Retinal pigment epithelial cell (primary cell): Measurements from ENCODE around the gene CREB5.

ENCODE experiments used
- DNase-seq: peaks from one replicate; pipeline ENCODE4 v3.0.0-alpha.2; 2010; ENCODE audit warnings: low read depth
- H3K4me3 ChIP-seq: 2 replicates; pipeline ENCODE4 v1.5.1; 2011; ENCODE audit warnings: mild to moderate bottlenecking, low read length, control low read depth, moderate library complexity
- TF ChIP-seq, protein P1 (sequence below): conservative IDR thresholded peaks from 2 replicates; pipeline ENCODE4 v1.5.1; 2011; ENCODE audit warnings: low read depth, low read length, control low read depth, inconsistent platforms

The CREB5 gene

DNA sequence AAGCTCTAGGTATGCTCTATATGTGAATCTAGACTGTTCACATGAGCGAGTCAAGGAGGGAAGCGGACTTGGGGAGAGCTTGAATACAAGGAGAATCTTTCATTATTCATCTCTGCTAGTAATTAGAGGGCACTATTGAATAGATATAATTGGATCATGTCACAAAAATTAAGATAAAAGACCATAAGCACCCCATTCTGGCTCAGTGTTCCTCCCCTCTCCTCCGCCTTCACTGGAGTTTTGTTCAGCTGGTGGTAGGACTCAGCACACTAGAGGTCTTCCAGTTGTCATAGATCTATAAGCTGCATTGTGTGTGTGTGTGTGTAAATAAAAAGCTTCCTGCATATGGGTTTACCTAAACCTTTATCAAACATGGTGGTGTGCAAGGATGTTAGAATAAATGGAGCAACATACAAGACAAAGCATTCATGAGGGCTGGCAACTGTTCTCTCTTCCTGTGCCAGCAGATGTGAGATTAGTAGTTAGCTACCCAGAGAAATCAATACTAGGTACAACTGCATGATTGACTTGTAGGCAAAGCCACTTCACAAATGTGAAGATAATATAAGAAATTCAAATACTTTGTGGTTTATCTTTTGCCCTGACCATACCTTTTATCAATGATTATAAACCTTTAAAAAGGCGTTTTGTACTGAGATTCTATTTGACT is 142.6 kb downstream of the CREB5 start:
- DNase-seq, result no peak
- TF ChIP-seq, protein P1, sequence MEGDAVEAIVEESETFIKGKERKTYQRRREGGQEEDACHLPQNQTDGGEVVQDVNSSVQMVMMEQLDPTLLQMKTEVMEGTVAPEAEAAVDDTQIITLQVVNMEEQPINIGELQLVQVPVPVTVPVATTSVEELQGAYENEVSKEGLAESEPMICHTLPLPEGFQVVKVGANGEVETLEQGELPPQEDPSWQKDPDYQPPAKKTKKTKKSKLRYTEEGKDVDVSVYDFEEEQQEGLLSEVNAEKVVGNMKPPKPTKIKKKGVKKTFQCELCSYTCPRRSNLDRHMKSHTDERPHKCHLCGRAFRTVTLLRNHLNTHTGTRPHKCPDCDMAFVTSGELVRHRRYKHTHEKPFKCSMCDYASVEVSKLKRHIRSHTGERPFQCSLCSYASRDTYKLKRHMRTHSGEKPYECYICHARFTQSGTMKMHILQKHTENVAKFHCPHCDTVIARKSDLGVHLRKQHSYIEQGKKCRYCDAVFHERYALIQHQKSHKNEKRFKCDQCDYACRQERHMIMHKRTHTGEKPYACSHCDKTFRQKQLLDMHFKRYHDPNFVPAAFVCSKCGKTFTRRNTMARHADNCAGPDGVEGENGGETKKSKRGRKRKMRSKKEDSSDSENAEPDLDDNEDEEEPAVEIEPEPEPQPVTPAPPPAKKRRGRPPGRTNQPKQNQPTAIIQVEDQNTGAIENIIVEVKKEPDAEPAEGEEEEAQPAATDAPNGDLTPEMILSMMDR, result no peak
- no peak overlapping the region for H3K4me3 ChIP-seq

DNA sequence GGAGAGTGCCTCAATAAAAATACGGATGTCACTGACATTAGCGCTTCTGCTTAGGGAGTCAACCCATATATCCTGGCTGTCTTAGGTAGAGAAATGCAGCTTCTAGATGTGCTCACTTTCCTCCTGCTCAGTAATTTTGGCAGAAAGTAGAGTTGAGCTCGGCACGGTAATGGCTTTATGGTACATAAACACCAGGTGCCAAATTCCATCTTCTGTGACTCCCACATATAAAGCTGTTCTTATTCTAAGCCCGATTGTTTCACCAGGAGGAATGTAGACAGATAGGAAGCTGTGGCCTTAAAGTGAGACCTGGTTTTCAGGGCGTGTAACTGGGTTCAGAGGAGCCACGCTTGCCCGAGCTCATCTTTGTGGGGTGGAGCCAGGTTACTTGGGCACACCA is 143.7 kb downstream of the CREB5 start:
- no peak overlapping the region for H3K4me3 ChIP-seq
- TF ChIP-seq, protein P1, result no peak
- DNase-seq, result no peak

DNA sequence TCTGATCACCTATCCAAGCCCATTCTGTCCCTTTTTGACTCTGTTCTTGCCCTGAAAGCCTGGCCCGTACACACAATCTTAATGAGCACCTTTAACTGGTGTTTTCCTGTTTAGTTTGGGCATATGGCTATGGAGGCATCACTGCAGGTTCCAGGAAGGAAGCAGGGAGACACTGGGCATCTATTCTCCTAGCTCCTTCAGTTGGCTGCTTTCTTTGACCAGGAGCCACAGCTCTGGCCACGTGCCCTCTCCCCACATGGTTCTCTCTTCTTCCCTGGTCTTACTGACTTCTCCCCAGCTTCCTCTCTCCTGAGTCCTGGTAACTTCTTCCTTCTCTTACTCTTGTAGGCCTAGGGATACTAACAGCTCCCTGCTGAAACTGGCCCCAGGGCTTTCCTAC is 144.4 kb downstream of the CREB5 start:
- no peak for DNase-seq
- H3K4me3 ChIP-seq, result no peak overlapping the region
- TF ChIP-seq, protein P1, result no peak

DNA sequence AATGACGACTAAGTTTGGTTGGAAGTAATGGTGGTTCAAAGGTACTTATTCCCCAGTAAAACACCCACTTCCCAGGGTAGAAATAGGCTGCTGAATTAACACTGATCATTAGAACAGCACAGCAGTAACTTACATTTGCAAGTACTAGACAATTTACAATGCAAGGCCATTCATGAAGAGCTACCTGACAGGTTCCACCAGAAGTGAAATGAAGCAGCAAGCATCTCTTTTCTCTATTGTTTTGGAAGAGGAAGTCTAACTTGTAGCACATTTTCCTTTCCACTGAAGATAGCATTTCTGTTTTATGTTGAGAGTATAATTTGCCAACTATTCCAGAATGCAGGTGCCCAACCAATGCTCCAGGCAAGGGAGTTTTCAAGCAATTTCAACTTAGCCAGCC is 145.9 kb downstream of the CREB5 start:
- TF ChIP-seq, protein P1, result no peak
- DNase-seq, result no peak
- no peak overlapping the region for H3K4me3 ChIP-seq

DNA sequence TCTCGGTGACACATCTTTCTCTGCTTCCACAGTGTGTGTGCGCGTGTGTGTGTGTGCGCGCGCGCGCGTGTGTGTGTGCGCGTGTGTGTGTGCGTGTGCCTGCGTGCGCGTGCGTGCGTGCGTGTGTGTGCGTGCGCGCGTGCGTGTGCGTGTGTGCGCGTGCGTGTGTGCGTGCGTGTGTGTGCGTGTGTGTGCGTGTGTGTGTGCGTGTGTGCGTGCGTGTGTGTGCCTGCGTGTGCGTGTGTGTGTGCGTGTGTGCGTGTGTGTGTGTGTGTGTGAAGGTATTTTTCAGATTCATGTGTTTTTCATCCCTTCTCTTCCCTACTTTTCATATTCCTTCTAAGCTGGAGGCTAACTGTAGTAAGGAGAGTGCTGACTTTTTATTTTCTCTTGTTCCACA is 148.4 kb downstream of the CREB5 start:
- TF ChIP-seq, protein P1, result no peak
- no peak for DNase-seq
- H3K4me3 ChIP-seq, result no peak overlapping the region

DNA sequence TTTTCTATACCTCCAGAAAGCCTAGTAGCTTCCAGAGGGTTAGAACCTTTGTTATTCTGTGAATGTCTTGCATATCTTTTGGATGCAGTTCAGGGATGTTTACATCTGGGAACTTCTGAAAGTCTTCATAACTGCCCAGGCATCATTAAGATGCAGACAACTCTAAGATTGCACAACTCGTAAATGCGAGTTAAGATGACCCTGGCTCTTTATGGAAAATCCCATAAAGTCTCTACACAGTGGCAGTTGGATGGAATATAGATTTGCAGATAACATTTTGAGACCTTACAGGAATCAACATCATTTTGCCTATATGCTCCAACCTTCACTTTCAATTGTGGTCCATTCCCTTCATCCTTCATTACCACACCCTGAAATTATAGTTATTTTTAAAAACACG is 151.7 kb downstream of the CREB5 start:
- TF ChIP-seq, protein P1, result no peak
- no peak for DNase-seq

DNA sequence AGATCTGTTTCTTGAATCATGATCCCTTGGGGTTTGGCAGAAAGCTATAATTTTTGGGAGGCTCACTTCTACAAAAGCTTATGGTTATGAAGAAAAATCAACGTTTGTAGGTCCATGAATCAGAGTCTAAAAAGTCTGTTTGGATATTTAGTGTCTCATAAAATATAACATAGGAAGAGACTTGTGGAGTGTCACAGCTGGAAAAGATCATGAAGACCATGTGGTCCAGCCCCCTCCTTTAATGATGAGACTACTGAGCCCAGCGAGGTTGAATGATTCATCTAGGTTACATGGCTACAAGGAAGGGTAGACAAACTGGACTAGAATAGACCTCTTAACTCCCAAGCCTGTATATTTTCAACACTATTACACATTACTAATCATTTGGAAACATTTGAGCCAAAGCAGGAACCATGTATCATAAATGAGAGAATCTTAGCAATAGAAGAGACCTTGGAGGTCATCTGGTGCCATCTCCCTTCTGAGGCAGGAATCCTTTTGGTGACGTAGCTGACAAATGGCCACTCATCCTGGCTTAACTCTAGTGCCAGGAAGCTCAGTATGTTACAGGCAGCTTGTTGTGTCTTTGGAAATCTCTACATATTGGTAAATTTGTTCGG is 152.5 kb downstream of the CREB5 start:
- no peak for DNase-seq
- TF ChIP-seq, protein P1, result no peak
- H3K4me3 ChIP-seq, result no peak overlapping the region

More for the DNA sequence above, 151.7 kb downstream of the CREB5 start:
- H3K4me3 ChIP-seq, result no peak overlapping the region
